GM12892 (cell line): ENCODE results near the gene NEK8.

Experiments used
- POLR2AphosphoS5 ChIP-seq: IDR thresholded peaks from 2 replicates; pipeline ENCODE4 v1.6.1; 2011; ENCODE audit warnings: low read depth, low read length, control low read depth
- TAF1 ChIP-seq: IDR thresholded peaks from 2 replicates; pipeline ENCODE4 v1.6.1; 2011; ENCODE audit warnings: low read depth, mild to moderate bottlenecking, control low read depth, low read length, borderline replicate concordance

DNA sequence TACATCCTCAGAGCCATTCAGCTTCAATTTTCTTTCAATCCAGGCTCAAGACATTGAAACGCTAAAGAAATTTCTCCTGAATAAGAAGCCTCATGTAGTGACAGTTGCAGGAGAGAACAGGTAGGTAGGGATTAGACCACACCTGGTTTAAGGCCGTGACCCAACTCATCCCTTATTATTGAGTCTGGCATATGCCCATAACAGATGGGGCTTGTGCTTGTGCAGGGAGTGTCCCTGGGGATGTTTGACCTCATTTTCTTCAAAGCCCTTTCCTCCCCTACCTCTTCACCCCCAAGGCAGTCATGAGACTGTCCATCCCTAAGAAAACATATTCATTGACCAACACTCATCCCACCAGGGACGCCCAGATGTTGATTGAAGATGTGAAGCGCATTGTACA, 42.3 kb upstream of the NEK8 start:
- TF ChIP-seq POLR2AphosphoS5: no peak
- no peak for TF ChIP-seq TAF1
